CD4-positive, alpha-beta T cell (primary cell): ENCODE measurements around the gene CYB5D1. TPM values are rescaled to one million over a fixed set of nuclear protein-coding genes. Genes with fewer than 3 reads are reported as not detected.

Experiments
- ATAC-seq: fragments of 200-7000 bp; cut with Tn5 transposase; one replicate; pipeline ENCODE4 v1.10.0; 2022; ENCODE audit warnings: mild to moderate bottlenecking; ENCODE audit not compliant: poor library complexity
- CTCF ChIA-PET: fragments of 350-600 bp; sonication (Branson Sonifier 250); formaldehyde crosslinking; loops from one replicate; lab custom pipeline; 2021; ENCODE audit warnings: antibody characterized with exemption, inconsistent platforms; lab: Charles Lee
- POLR2A ChIA-PET: fragments of 350-600 bp; sonication (Branson Sonifier 250); formaldehyde crosslinking; loops from one replicate; lab custom pipeline; 2021; ENCODE audit warnings: antibody characterized with exemption, inconsistent platforms; lab: Charles Lee
- DNase-seq, 14 experiments: peaks; one replicate each; pipeline ENCODE4 v3.0.0-alpha.2; 2013 to 2020; ENCODE audit warnings: mixed read lengths in 2 of 14
- H3K27ac ChIP-seq, 2 donors: one replicate each; pipeline versions ENCODE4 v1.5.1 to v1.7.0; 2013; ENCODE audit warnings: low read length in 2 of 2, low read depth in 1 of 2, mild to moderate bottlenecking in 1 of 2
- H3K27me3 ChIP-seq, 2 experiments: 1 replicate in 1 of 2; 2 replicates in 1 of 2; pipeline versions ENCODE4 v1.6.1 to v1.7.0; 2013; ENCODE audit warnings: low read length in 2 of 2, control low read depth in 1 of 2, mild to moderate bottlenecking in 1 of 2, moderate library complexity in 1 of 2; ENCODE audit not compliant: insufficient read depth in 2 of 2, control insufficient read depth in 1 of 2
- H3K36me3 ChIP-seq: one replicate; pipeline ENCODE4 v1.6.1; 2013; ENCODE audit warnings: low read length, control low read depth; ENCODE audit not compliant: insufficient read depth
- H3K4me1 ChIP-seq: one replicate; pipeline ENCODE4 v1.6.1; 2013; ENCODE audit warnings: low read length, control low read depth; ENCODE audit not compliant: insufficient read depth
- H3K4me3 ChIP-seq: one replicate; pipeline ENCODE4 v1.5.1; 2013; ENCODE audit warnings: mild to moderate bottlenecking, low read length, moderate library complexity
- H3K9me3 ChIP-seq, 2 experiments: 1 replicate in 1 of 2; 2 replicates in 1 of 2; pipeline versions ENCODE4 v1.6.1 to v1.7.0; 2013; ENCODE audit warnings: low read length in 2 of 2, mild to moderate bottlenecking in 2 of 2, control low read depth in 1 of 2, moderate library complexity in 1 of 2; ENCODE audit not compliant: control insufficient read depth in 1 of 2, insufficient read depth in 1 of 2
- H3K27ac Mint-ChIP-seq: one replicate; pipeline ENCODE4 v1.8.0; 2020; ENCODE audit warnings: mixed read lengths
- H3K27me3 Mint-ChIP-seq: one replicate; pipeline ENCODE4 v1.8.0; 2021; ENCODE audit warnings: mixed read lengths
- H3K36me3 Mint-ChIP-seq: one replicate; pipeline ENCODE4 v1.8.0; 2021; ENCODE audit warnings: low read depth, mixed read lengths
- H3K4me1 Mint-ChIP-seq: one replicate; pipeline ENCODE4 v1.8.0; 2021; ENCODE audit warnings: low read depth, mixed read lengths
- H3K4me3 Mint-ChIP-seq: one replicate; pipeline ENCODE4 v1.8.0; 2020; ENCODE audit warnings: mild to moderate bottlenecking, mixed read lengths
- H3K9me3 Mint-ChIP-seq: one replicate; pipeline ENCODE4 v1.8.0; 2020; ENCODE audit warnings: mixed read lengths
- CTCF ChIP-seq: fragments of 200-600 bp; IDR thresholded peaks from one replicate; pipeline ENCODE4 v1.8.0; 2022; ENCODE audit warnings: antibody characterized with exemption, mild to moderate bottlenecking
- intact Hi-C, 2 experiments: fragments of 100-400 bp; cut with DNase I in 1 of 2; cut with micrococcal nuclease in 1 of 2; formaldehyde crosslinking; loops; one replicate each; pipeline versions ENCODE4 v1.15.1 to v1.9.0; 2023 to 2025; cut with DNase I, micrococcal nuclease
- total RNA-seq, 174 experiments: library from RNA in 2 of 174; stranded (reverse) in 2 of 174; gene quantifications; one replicate each; pipeline ENCODE4 v1.2.3 and lab custom pipeline; 2021 to 2026

CYB5D1 gene
- total RNA-seq, 2 experiments from 2014 or later, result 8.7 TPM

GRCh38 chr17:7833795-7834541 lies 23.8 kb upstream of the CYB5D1 start, which contains the start of gene KDM6B:
Gene KDM6B, plus strand, starts transcription at chr17:7834217. Its CDS starts 11,338 bp downstream, at chr17:7845555.
- intact Hi-C loops, result loop anchor here (1.0 to 10.0 kb wide), 5 partner anchors 8 to 321 kb away; partner anchors contain the start of gene PER1 (in 1 of the 2)
- Mint-ChIP-seq H3K27me3 (peaks cover 4% of the 10 kb centered on the region), H3K27ac (peak within 1 kb of the TSS; percentile 98), H3K4me1 (peaks cover 30% of the 10 kb centered on the region), H3K4me3 (peak within 1 kb of the TSS; percentile 91), H3K36me3 (peaks cover 20% of the 10 kb centered on the region), H3K9me3 (no peaks in the 10 kb centered on the region)
- no peak for TF ChIP-seq CTCF
- ATAC-seq, result peak; percentile 43
- DNase-seq, result peak; percentile 70 to 95 (median 83)
- Histone ChIP-seq H3K9me3 (no peaks in the 10 kb centered on the region), H3K27me3 (no peaks in the 10 kb centered on the region), H3K4me1 (peaks cover 50% of the 10 kb centered on the region), H3K27ac (peak within 1 kb of the TSS; percentile 98 to 100), H3K4me3 (peak within 1 kb of the TSS; percentile 82), H3K36me3 (no peaks in the 10 kb centered on the region)
- ChIA-PET CTCF (interaction anchor here (0.7 to 2.9 kb wide), 11 partner anchors 9 to 90 kb away, joined by 3 to 28 read pairs (median 5); partner anchors contain the start of genes CYB5D1 and NAA38), POLR2A (interaction anchor here (0.9 to 4.8 kb wide), 15 partner anchors 9 to 389 kb away, joined by 3 to 83 read pairs (median 8); partner anchors contain the start of genes CNTROB, CYB5D1, NAA38 and RNF227)

GRCh38 chr17:7834542-7834956 lies 23.3 kb upstream of the CYB5D1 start:
- peak; percentile 0 for ATAC-seq

More at GRCh38 chr17:7834542-7834956, 23.3 kb upstream of the CYB5D1 start:
- POLR2A ChIA-PET, result interaction anchor here (0.5 to 4.8 kb wide), 22 partner anchors 9 to 497 kb away, joined by 3 to 83 read pairs (median 6); partner anchors contain the start of genes CNTROB, CYB5D1, MPDU1 and NAA38
- Mint-ChIP-seq H3K27me3 (peaks cover 4% of the 10 kb centered on the region), H3K27ac (peak overlapping the region; percentile 98), H3K36me3 (peaks cover 26% of the 10 kb centered on the region), H3K4me1 (peaks cover 36% of the 10 kb centered on the region), H3K9me3 (no peaks in the 10 kb centered on the region), H3K4me3 (peak overlapping the region; percentile 91)
- H3K9me3 ChIP-seq, result no peaks in the 10 kb centered on the region
- TF ChIP-seq CTCF, result no peak
- H3K27me3 ChIP-seq, result no peaks in the 10 kb centered on the region
- H3K36me3 ChIP-seq, result no peaks in the 10 kb centered on the region
- DNase-seq, result peak in 11 of 14 experiments; percentile 45 to 85 (median 57)
- CTCF ChIA-PET, result interaction anchor here (0.7 to 2.9 kb wide), 14 partner anchors 9 to 156 kb away, joined by 3 to 28 read pairs (median 4); partner anchors contain the start of genes CYB5D1 and NAA38
- H3K4me1 ChIP-seq, result peaks cover 56% of the 10 kb centered on the region
- peak overlapping the region; percentile 98 to 100 for H3K27ac ChIP-seq
- intact Hi-C loops, result loop anchor here (1.0 to 10.0 kb wide), 5 partner anchors 8 to 320 kb away; partner anchors contain the start of gene PER1 (in 1 of the 2)
- peak overlapping the region; percentile 82 for H3K4me3 ChIP-seq
